Fibroblast of lung (primary cell): ENCODE measurements around the gene DERL3.

Experiments used
- CTCF ChIP-seq, 2 donors: IDR thresholded peaks in 1 of 2; conservative IDR thresholded peaks in 1 of 2; 1 replicate in 1 of 2; 2 replicates in 1 of 2; pipeline ENCODE4 v1.5.1; 2011 to 2012; ENCODE audit warnings: low read length in 2 of 2, control low read depth in 1 of 2, inconsistent platforms in 1 of 2, low read depth in 1 of 2, mild to moderate bottlenecking in 1 of 2
- EZH2 ChIP-seq: IDR thresholded peaks from 2 replicates; pipeline ENCODE4 v1.5.1; 2012; ENCODE audit warnings: low read length, control low read depth, mild to moderate bottlenecking; ENCODE audit errors: missing control alignments

GRCh38 chr22:23817146-23817545 lies 21.7 kb downstream of the DERL3 start:
- TF ChIP-seq CTCF (conservative IDR thresholded peaks at IDR 0.05 in 1 of 2, IDR thresholded peaks at IDR 0.05 in 1 of 2; ENCODE audit: low read depth in 1 of 2, low read length in 2 of 2) (no peak), EZH2 (no peak)
